OCI-LY7 (cell line): ENCODE data around the gene GRM4.

Experiments used
- EZH2phosphoT487 ChIP-seq: fragments of 200-600 bp; sonication (generic); IDR thresholded peaks from 2 replicates; pipeline ENCODE4 v1.6.1; 2018; ENCODE audit warnings: low read depth, borderline replicate concordance, mild to moderate bottlenecking, mixed run types, antibody characterized with exemption, low read length, moderate library complexity, mixed read lengths
- TF ChIP-seq, protein P1 (sequence below): fragments of 200-600 bp; sonication (generic); conservative IDR thresholded peaks from 2 replicates; pipeline ENCODE4 v1.5.1; 2014; ENCODE audit warnings: mild to moderate bottlenecking, antibody characterized with exemption, low read length, moderate library complexity, mixed read lengths

DNA sequence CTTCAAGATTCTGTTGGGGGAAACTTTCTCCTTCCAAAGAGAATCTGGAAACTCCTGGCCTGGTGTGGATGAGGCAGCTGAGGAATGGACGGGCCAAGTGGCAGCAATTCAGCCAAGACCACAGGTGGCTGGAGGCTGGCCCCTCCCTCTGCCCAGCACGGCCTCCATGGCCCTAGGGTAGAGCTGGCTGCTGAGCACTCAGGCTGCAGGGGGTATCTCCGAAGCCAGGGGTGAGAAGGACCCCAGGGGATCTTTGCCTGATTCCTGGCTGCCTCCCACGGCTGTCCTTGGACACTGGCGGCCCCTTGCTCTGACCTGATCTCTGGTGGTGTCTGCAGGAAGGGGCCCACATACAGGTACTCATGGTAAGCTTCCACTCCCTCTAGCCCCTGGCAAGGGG, 39.0 kb downstream of the GRM4 start:
- TF ChIP-seq, protein P1, sequence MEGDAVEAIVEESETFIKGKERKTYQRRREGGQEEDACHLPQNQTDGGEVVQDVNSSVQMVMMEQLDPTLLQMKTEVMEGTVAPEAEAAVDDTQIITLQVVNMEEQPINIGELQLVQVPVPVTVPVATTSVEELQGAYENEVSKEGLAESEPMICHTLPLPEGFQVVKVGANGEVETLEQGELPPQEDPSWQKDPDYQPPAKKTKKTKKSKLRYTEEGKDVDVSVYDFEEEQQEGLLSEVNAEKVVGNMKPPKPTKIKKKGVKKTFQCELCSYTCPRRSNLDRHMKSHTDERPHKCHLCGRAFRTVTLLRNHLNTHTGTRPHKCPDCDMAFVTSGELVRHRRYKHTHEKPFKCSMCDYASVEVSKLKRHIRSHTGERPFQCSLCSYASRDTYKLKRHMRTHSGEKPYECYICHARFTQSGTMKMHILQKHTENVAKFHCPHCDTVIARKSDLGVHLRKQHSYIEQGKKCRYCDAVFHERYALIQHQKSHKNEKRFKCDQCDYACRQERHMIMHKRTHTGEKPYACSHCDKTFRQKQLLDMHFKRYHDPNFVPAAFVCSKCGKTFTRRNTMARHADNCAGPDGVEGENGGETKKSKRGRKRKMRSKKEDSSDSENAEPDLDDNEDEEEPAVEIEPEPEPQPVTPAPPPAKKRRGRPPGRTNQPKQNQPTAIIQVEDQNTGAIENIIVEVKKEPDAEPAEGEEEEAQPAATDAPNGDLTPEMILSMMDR: no peak
- no peak for TF ChIP-seq EZH2phosphoT487
